VCaP (cell line): Measurements from ENCODE around the gene TMEM120B.
"Not testable (repeated sequence)": the region's sequence is repeated elsewhere in the genome, so short reads cannot be mapped to it uniquely, and the experiment has no call there.

Source experiments
- H3K27ac ChIP-seq: fragments of 450-650 bp; 2 replicates; pipeline ENCODE4 v1.5.1; 2017
- TF ChIP-seq, protein P1 (sequence below): fragments of 450-650 bp; conservative IDR thresholded peaks from 2 replicates; pipeline ENCODE4 v1.5.1; 2017; ENCODE audit warnings: mild to moderate bottlenecking, moderate library complexity

Gene TMEM120B

DNA sequence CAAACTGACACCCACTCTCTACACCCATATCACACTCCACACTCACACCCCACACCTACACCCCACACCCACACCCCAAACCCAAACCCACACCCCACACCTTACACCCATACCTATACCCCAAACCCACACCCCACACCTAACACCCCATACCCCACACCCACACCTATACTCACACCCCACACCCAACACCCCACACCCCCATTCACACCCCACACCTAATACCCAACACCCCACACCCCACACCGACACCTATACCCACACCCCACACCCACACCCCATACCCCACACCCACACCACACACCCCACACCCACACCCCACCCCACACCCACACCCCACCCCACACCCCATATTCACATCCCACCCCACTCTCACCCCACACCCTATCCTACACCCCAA is 38.5 kb downstream of the TMEM120B start:
- H3K27ac ChIP-seq = no peak overlapping the region
- TF ChIP-seq, protein P1, sequence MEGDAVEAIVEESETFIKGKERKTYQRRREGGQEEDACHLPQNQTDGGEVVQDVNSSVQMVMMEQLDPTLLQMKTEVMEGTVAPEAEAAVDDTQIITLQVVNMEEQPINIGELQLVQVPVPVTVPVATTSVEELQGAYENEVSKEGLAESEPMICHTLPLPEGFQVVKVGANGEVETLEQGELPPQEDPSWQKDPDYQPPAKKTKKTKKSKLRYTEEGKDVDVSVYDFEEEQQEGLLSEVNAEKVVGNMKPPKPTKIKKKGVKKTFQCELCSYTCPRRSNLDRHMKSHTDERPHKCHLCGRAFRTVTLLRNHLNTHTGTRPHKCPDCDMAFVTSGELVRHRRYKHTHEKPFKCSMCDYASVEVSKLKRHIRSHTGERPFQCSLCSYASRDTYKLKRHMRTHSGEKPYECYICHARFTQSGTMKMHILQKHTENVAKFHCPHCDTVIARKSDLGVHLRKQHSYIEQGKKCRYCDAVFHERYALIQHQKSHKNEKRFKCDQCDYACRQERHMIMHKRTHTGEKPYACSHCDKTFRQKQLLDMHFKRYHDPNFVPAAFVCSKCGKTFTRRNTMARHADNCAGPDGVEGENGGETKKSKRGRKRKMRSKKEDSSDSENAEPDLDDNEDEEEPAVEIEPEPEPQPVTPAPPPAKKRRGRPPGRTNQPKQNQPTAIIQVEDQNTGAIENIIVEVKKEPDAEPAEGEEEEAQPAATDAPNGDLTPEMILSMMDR = no peak

DNA sequence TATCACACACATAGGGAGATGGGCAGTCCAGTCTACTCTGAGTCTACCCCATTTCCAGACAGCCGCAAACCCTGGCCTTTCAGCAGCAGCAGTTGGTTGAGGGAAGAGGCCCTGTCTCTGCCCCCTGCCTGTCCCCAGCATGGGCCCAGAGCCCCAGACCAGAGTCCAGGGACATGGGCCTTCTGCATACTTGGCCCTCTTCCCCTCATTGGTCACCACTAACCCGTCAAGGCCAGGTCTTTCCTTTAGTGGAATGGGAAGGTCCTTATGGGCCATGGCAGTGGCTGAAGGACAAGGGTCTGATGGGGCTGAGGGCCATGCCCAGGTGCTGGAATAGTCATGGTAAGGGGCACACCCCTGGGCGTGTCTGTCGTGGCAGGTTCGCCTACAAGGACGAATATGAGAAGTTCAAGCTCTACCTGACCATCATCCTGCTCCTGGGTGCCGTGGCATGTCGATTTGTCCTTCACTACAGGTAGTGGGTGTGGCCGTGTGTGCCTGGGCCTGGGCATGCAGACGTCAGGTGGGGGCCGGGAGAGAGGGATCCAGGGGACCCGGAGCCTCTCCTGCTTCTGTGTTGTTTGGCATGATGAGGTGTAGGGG is 39.3 kb downstream of the TMEM120B start:
- peak overlapping the region; percentile 99 for H3K27ac ChIP-seq
- TF ChIP-seq, protein P1 = no peak

DNA sequence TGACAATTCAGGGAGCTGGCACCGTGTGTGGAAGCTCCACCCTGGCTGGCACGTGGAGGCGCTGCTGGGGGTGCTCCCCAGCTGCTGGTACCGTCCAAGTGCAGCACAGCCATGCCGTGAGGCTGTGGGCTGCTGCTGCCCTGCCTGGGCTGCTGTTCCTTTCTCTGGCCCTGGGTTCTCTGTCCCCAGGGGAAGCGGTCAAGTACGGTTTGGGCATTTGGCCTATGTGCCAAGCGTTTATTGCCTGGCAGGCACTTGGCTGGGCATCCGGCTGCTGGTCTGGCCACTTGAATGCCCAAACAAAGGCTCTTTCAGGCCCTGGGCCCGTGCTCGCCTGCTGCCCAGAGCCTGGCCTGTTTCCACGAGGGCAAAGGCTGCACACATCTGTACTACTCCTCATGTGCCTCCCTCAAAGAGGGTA is 41.3 kb downstream of the TMEM120B start:
- H3K27ac ChIP-seq = peak overlapping the region; percentile 99
- TF ChIP-seq, protein P1 = no peak

DNA sequence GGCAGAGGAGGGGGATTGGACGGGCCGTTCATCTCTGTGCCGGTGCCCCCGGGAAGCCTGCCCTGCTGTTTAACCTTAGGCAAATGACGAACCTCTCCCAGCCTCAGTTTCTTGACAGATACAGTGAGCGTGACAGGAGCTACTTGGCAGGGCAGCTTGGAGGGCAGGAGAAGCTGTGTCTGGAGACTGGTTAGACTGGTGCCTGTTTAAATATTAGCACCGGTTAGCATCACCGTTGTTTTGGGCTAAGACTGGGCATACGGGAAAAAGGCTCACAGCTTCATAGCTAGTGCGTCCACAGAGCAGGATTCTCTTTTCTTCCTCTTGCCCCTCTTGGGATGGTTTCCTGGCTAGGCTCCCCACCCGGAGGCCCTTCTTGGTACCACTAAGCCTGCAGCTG is 42.3 kb downstream of the TMEM120B start:
- peak overlapping the region; percentile 99 for H3K27ac ChIP-seq
- TF ChIP-seq, protein P1 = no peak

DNA sequence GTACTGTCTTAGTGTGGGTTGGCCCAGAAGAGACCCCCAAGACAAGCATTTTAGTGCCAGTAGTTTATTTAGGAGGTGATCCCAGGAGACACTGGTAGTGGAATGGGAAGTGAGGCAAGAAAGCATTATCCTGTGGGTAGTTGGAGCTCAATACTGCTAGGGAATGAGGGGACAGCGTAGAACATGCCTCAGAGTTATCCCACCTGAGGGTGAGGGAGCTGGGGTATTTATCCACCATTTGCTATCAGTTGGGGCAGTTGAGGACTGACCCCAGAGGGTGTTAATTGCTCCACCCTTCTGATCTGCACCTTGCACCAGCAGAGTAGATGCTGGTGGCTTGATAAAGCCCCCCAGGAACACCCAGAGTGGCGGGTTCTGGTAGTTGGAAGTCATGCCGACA is 43.0 kb downstream of the TMEM120B start:
- TF ChIP-seq, protein P1 = no peak
- H3K27ac ChIP-seq = peak overlapping the region; percentile 99

DNA sequence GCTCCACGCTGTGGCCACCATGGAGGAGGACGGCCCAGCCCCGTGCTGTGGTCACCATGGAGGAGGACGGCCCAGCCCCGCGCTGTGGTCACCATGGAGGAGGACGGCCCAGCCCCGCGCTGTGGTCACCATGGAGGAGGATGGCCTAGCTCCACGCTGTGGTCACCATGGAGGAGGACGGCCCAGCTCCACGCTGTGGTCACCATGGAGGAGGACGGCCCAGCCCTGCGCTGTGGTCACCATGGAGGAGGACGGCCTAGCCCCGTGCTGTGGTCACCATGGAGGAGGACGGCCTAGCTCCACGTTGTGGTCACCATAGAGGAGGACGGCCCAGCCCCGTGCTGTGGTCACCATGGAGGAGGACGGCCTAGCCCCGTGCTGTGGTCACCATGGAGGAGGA is 46.0 kb downstream of the TMEM120B start:
- not testable (repeated sequence) for H3K27ac ChIP-seq

DNA sequence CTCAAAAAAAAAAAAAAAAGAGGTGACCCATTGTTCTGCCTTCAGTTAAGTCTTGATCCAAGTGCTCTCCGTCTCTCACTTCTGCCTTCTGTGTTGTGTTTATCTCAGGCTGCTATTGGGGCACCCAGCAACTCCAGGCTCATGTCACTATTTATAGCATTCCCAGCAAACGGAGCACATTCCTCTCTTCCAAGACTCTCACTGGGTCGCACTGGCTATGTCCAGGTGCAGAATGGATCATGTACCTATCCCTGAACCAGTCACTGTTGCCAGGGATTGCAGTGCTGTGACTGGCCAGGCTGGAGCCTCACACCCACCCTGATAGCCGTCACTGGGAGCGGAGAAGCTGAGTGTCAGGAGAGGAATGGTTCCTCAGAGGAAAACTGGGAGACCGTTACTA is 49.7 kb downstream of the TMEM120B start:
- TF ChIP-seq, protein P1 = no peak
- no peak overlapping the region for H3K27ac ChIP-seq

DNA sequence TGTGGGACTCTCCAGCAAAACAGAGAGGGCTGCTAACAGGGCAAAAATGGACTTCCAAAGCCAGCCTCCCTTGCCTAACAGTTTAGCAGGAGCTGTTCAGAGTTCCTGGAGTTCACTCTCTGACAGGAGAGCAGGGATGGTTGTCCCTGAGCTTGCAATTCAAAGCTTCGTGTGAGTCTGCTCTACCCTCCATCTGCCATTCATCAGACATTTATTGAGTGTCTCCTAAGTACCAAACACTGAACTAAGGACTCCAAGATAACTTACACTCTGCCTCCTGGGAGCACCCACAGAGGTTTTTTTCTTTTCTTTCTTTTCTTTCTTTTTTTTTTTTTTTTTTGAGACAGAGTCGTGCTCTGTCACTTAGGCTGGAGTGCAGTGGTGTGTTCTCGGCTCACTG is 52.3 kb downstream of the TMEM120B start:
- TF ChIP-seq, protein P1 = no peak
- H3K27ac ChIP-seq = no peak overlapping the region
